Measurements from ENCODE around the gene P2RY14. TPM values are rescaled to one million over a fixed set of nuclear protein-coding genes. Genes with fewer than 3 reads are reported as not detected.

P2RY14 gene
- total RNA-seq, 4 donors from 2014 or later = 3.0 to 14.2 (median 12.4) TPM

DNA sequence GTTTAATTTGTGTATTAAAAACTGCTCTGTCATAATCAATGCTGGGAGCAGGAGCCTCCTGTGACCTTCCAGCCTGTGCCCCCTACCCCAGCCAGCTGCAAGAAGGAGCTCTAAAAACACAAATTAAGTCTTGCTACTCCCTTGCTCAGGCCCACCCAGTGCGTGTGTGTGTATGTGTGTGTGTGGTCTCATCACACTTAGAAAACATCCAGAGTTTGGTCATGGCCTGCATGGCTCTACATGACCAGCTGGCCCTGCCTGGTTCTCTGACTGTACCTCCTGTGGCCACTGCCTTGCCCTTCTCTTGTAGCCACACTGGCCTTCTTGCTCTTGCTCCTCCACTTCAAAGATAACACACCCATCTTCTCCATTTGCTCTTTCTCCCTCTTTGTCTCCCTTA lies 13.7 kb downstream of the P2RY14 start:
- whole genome bisulfite sequencing = 86% methylated on average over 1 of the region's 1 CpG

DNA sequence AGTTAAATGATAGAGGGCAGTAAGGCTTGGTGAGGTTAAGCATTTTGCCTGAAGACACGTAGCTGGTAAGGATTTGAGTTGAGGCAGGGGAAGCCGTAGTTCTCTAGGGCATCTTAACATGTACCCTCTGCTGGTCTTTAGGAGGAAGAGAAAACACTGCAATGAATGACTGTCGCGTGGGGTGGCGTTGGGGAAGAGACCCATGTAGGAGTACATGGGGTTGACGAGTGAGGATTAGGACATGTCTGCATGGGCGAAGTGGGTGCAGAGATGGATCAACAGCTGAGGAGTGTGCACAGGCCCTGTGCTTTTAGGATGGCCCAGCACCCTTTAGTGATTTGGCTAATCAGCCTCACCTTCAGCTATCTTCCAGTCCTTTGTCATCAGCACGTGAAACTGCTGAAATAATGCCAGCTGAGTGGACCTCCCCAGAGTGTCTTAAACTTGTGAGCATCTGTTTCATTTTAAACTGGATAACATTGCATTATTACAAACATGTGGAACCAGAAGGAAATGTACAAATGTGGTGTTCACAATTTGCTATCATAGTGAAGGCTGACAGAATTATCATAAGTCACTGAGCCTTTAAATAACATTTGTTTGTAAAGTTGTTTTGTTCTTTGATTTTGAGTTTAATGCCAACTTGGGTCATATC lies 15.3 kb downstream of the P2RY14 start:
- H3K36me3 ChIP-seq = no peaks in the 10 kb centered on the region
- intact Hi-C loops (cut with DNase I) = no loop called here
- TF ChIP-seq POLR2A (IDR thresholded peaks at IDR 0.05; ENCODE audit: low read depth) = no peak
- no peak for TF ChIP-seq EP300 (IDR thresholded peaks at IDR 0.05)
- no peak for TF ChIP-seq POLR2AphosphoS5 (IDR thresholded peaks at IDR 0.05)
- TF ChIP-seq, protein P1, sequence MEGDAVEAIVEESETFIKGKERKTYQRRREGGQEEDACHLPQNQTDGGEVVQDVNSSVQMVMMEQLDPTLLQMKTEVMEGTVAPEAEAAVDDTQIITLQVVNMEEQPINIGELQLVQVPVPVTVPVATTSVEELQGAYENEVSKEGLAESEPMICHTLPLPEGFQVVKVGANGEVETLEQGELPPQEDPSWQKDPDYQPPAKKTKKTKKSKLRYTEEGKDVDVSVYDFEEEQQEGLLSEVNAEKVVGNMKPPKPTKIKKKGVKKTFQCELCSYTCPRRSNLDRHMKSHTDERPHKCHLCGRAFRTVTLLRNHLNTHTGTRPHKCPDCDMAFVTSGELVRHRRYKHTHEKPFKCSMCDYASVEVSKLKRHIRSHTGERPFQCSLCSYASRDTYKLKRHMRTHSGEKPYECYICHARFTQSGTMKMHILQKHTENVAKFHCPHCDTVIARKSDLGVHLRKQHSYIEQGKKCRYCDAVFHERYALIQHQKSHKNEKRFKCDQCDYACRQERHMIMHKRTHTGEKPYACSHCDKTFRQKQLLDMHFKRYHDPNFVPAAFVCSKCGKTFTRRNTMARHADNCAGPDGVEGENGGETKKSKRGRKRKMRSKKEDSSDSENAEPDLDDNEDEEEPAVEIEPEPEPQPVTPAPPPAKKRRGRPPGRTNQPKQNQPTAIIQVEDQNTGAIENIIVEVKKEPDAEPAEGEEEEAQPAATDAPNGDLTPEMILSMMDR (IDR thresholded peaks at IDR 0.05) = no peak
- H3K27me3 ChIP-seq = no peaks in the 10 kb centered on the region
- no peak for DNase-seq (ENCODE audit: extremely low spot score)
- peak overlapping the region in 3 of 4 donors; percentile 14 to 78 (median 78) for H3K27ac ChIP-seq (replicated peaks in 1 of 4)
- no peaks in the 10 kb centered on the region for H3K9me3 ChIP-seq
- H3K4me1 ChIP-seq = peaks cover 5 to 76% (median 51%) of the 10 kb centered on the region in 4 donors
- 74% methylated on average over 8 of the region's 8 CpGs for WGBS
- H3K4me3 ChIP-seq = no peak overlapping the region

More for the DNA sequence above, 13.7 kb downstream of the P2RY14 start:
- H3K27me3 ChIP-seq = no peaks in the 10 kb centered on the region
- H3K4me3 ChIP-seq = no peak overlapping the region
- DNase-seq (ENCODE audit: extremely low spot score) = no peak
- H3K4me1 ChIP-seq = peaks cover 5 to 72% (median 42%) of the 10 kb centered on the region in 4 donors
- H3K36me3 ChIP-seq = no peaks in the 10 kb centered on the region
- intact Hi-C loops (cut with DNase I) = no loop called here
- H3K27ac ChIP-seq (replicated peaks in 1 of 4) = peak overlapping the region; percentile 37 to 81 (median 78)
- TF ChIP-seq, protein P1 (IDR thresholded peaks at IDR 0.05) = no peak
- TF ChIP-seq POLR2AphosphoS5 (IDR thresholded peaks at IDR 0.05) (no peak), EP300 (IDR thresholded peaks at IDR 0.05) (no peak), POLR2A (IDR thresholded peaks at IDR 0.05; ENCODE audit: low read depth) (no peak)
- H3K9me3 ChIP-seq = no peaks in the 10 kb centered on the region

- no peak overlapping the region for H3K4me3 ChIP-seq
- H3K27me3 ChIP-seq = no peaks in the 10 kb centered on the region
- intact Hi-C loops (cut with DNase I) = no loop called here
- TF ChIP-seq, protein P1 (IDR thresholded peaks at IDR 0.05) = no peak
- TF ChIP-seq EP300 (IDR thresholded peaks at IDR 0.05) (peak; percentile 47), POLR2AphosphoS5 (IDR thresholded peaks at IDR 0.05) (peak in 1 of 2 donors; percentile 48)
- peaks cover 0 to 74% (median 53%) of the 10 kb centered on the region in 4 donors for H3K4me1 ChIP-seq
- no peak for DNase-seq (ENCODE audit: extremely low spot score)
- no peaks in the 10 kb centered on the region for H3K9me3 ChIP-seq
- H3K36me3 ChIP-seq = no peaks in the 10 kb centered on the region
- 49% methylated on average over 3 of the region's 3 CpGs for WGBS
- peak overlapping the region; percentile 52 to 78 (median 75) for H3K27ac ChIP-seq (replicated peaks in 1 of 4)
These were observed 18.7 kb downstream of the P2RY14 start for GRCh38 chr3:151259664-151260063.

DNA sequence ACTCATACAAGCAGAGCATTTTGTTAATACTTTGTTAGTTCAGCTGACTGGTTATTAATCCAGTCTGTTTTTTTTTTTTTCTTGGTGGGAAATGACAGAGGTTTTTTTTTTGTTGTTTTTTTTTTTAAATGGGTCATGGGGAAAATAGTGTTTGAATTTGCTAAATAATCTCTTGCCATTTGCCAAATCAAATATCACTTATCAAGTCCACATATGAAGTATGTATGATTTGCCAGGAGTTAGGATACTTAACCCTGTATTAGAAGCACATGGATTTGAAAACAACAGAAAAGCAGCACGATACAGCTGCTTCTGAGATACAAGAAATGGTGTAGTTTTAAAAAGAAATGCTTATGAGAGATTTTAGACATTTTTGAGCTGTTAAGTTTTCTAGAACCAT lies 21.6 kb downstream of the P2RY14 start:
- Histone ChIP-seq H3K36me3 (no peaks in the 10 kb centered on the region), H3K4me3 (no peak overlapping the region), H3K9me3 (no peaks in the 10 kb centered on the region), H3K4me1 (peaks cover 0 to 87% (median 65%) of the 10 kb centered on the region in 4 donors), H3K27me3 (no peaks in the 10 kb centered on the region), H3K27ac (replicated peaks in 1 of 4) (peak overlapping the region; percentile 25 to 78 (median 64))
- no peak for DNase-seq (ENCODE audit: extremely low spot score)
- WGBS = 41% methylated on average over 1 of the region's 1 CpG
- TF ChIP-seq EP300 (IDR thresholded peaks at IDR 0.05) = no peak
- TF ChIP-seq POLR2AphosphoS5 (IDR thresholded peaks at IDR 0.05) = no peak
- TF ChIP-seq, protein P1 (IDR thresholded peaks at IDR 0.05) = no peak
- no peak for TF ChIP-seq POLR2A (IDR thresholded peaks at IDR 0.05; ENCODE audit: low read depth)
- intact Hi-C loops (cut with DNase I) = no loop called here

All from esophagus muscularis mucosa (tissue), 4 donors.